ENCODE results near the gene PPP1R37. TPM values are rescaled to one million over a fixed set of nuclear protein-coding genes. Genes with fewer than 3 reads are reported as not detected.

PPP1R37 gene
- total RNA-seq, 2 experiments from 2014 or later: 20.9 to 21.2 TPM

- H3K27ac Mint-ChIP-seq: peak overlapping the region; percentile 39
- H3K4me3 Mint-ChIP-seq: no peak overlapping the region
- CTCF ChIA-PET: interaction anchor here (1.0 to 1.4 kb wide), 4 partner anchors 11 to 77 kb away, joined by 3 to 8 read pairs (median 4); no protein-coding TSS in a partner anchor
- no peaks in the 10 kb centered on the region for H3K9me3 Mint-ChIP-seq
- ATAC-seq (no peak), DNase-seq (no peak)
- no peaks in the 10 kb centered on the region for H3K27me3 Mint-ChIP-seq
- peaks cover 37% of the 10 kb centered on the region for H3K4me1 Mint-ChIP-seq (ENCODE audit: low read depth)
- TF ChIP-seq CTCF (IDR thresholded peaks at IDR 0.05): no peak
- H3K36me3 Mint-ChIP-seq (ENCODE audit: low read depth): peaks cover 25% of the 10 kb centered on the region
- intact Hi-C loops (cut with micrococcal nuclease): no loop called here
- POLR2A ChIA-PET: interaction anchor here (0.8 to 1.4 kb wide), 4 partner anchors 10 to 57 kb away, joined by 3 to 5 read pairs (median 4); partner anchors contain the start of gene CLASRP
Measured at GRCh38 chr19:45049073-45049736, 43.8 kb upstream of the PPP1R37 start.

GRCh38 chr19:45050036-45050435 lies 42.9 kb upstream of the PPP1R37 start:
- peaks cover 27% of the 10 kb centered on the region for H3K36me3 Mint-ChIP-seq (ENCODE audit: low read depth)
- ChIA-PET POLR2A (interaction anchor here (1.2 to 1.4 kb wide), 2 partner anchors 11 to 18 kb away, joined by 4 to 5 read pairs; partner anchors contain the start of gene CLASRP), CTCF (interaction anchor here (1.0 to 1.4 kb wide), 5 partner anchors 10 to 76 kb away, joined by 3 to 8 read pairs (median 3); no protein-coding TSS in a partner anchor)
- no peaks in the 10 kb centered on the region for H3K9me3 Mint-ChIP-seq
- no peak for TF ChIP-seq CTCF (IDR thresholded peaks at IDR 0.05)
- no peak overlapping the region for H3K4me3 Mint-ChIP-seq
- no peak overlapping the region for H3K27ac Mint-ChIP-seq
- DNase-seq (no peak), ATAC-seq (no peak)
- intact Hi-C loops (cut with micrococcal nuclease): no loop called here
- H3K4me1 Mint-ChIP-seq (ENCODE audit: low read depth): peaks cover 35% of the 10 kb centered on the region
- no peaks in the 10 kb centered on the region for H3K27me3 Mint-ChIP-seq

GRCh38 chr19:45051929-45052579 lies 40.9 kb upstream of the PPP1R37 start:
- H3K4me3 Mint-ChIP-seq: no peak overlapping the region
- ChIA-PET POLR2A (interaction anchor here (1.0 to 1.5 kb wide), 3 partner anchors 11 to 23 kb away, joined by 3 to 5 read pairs (median 4); partner anchors contain the start of gene CLASRP), CTCF (interaction anchor here (1.6 kb wide), 1 partner anchor 51 kb away, joined by 3 read pairs; the partner anchor contains the start of gene RELB)
- TF ChIP-seq CTCF (IDR thresholded peaks at IDR 0.05): no peak
- no peaks in the 10 kb centered on the region for H3K9me3 Mint-ChIP-seq
- no peak overlapping the region for H3K27ac Mint-ChIP-seq
- peaks cover 23% of the 10 kb centered on the region for H3K36me3 Mint-ChIP-seq (ENCODE audit: low read depth)
- peaks cover 16% of the 10 kb centered on the region for H3K4me1 Mint-ChIP-seq (ENCODE audit: low read depth)
- DNase-seq (no peak), ATAC-seq (no peak)
- intact Hi-C loops (cut with micrococcal nuclease): no loop called here
- no peaks in the 10 kb centered on the region for H3K27me3 Mint-ChIP-seq

GRCh38 chr19:45056831-45057230 lies 36.1 kb upstream of the PPP1R37 start:
- TF ChIP-seq CTCF (IDR thresholded peaks at IDR 0.05): no peak
- H3K27me3 Mint-ChIP-seq: no peaks in the 10 kb centered on the region
- H3K27ac Mint-ChIP-seq: no peak overlapping the region
- intact Hi-C loops (cut with micrococcal nuclease): no loop called here
- DNase-seq (no peak), ATAC-seq (no peak)
- ChIA-PET POLR2A (interaction anchor here (1.2 kb wide), 1 partner anchor 18 kb away, joined by 6 read pairs; the partner anchor contains the start of gene CLASRP), CTCF (interaction anchor here (1.0 to 1.1 kb wide), 2 partner anchors 56 to 68 kb away, joined by 3 read pairs; partner anchors contain the start of gene RELB)
- peaks cover 2% of the 10 kb centered on the region for H3K4me1 Mint-ChIP-seq (ENCODE audit: low read depth)
- no peaks in the 10 kb centered on the region for H3K9me3 Mint-ChIP-seq
- H3K36me3 Mint-ChIP-seq (ENCODE audit: low read depth): peaks cover 48% of the 10 kb centered on the region
- no peak overlapping the region for H3K4me3 Mint-ChIP-seq
